GM18507 (cell line): ENCODE measurements around the gene ABCC10.
"Not testable (repeated sequence)": the region's sequence is repeated elsewhere in the genome, so short reads cannot be mapped to it uniquely, and the experiment has no call there.

ENCODE experiments used
- DNase-seq: peaks from one replicate; pipeline ENCODE4 v3.0.0; 2011; ENCODE audit warnings: low read depth; ENCODE audit not compliant: insufficient read length; ENCODE audit errors: extremely low spot score
- FAIRE-seq: peaks from 2 replicates; lab custom pipeline; 2011; peaks lifted over from hg19 to GRCh38; lab: Jason Lieb, UNC

The ABCC10 gene

DNA sequence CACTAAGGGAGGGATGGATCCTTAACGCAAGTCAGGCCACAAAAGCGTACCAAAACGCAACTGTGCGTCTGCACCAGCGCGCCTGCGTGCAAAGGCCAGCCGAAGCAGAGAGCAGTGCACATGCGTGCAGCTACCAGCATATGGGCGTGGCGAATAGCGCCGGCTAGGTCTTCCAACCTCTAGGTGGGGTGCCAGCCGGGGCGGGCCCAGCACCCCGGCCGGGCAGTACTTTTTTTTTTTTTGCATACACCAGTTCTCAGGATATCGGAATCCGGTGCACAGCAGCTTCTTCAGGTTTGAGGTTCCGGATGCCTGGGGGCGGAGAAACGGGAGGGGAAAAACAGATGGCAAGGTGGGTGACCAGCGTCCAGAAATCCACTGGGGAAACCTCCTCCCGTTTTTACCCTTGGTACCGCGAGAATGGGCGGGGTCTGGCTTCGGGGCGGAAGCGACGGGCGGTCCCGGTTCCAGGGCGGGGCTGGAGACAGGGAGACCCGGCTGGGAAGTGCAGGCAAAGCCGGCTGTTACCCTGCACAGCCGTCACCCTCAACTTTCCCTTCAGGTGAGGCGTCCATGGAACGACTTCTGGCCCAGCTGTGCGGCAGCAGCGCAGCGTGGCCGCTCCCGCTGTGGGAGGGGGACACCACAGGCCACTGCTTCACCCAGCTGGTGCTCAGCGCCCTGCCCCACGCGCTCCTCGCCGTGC, at the start of gene ABCC10:
TSS of gene ABCC10 (plus strand) at position 136 of the 706 bp plus-strand sequence. CDS start at position 574, 438 bp downstream.
- FAIRE-seq, result peak; percentile 96
- peak; percentile 93 for DNase-seq

GRCh38 chr6:43377710-43378229, 49.6 kb upstream of the ABCC10 start:
- DNase-seq (no peak), FAIRE-seq (peak; percentile 77)

DNA sequence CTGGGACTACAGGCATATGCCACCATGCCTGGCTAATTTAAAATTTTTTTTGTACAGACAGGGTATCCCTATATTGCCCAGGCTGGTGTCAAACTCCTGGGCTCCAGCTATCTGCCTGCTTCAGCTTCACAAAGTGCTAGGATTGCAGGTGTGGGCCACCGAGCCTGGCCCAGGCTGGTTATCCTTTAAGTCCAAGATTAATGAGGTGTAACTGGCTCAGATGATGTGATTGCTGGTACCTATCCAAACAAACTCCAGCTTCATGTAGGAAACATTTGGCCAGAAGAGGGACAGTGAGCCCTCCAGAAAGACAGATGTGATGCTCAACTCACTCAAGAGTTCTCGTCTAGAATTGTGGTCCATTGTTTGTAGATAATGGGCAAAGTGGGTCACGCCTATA, 48.7 kb upstream of the ABCC10 start:
- DNase-seq, result no peak
- FAIRE-seq, result no peak

DNA sequence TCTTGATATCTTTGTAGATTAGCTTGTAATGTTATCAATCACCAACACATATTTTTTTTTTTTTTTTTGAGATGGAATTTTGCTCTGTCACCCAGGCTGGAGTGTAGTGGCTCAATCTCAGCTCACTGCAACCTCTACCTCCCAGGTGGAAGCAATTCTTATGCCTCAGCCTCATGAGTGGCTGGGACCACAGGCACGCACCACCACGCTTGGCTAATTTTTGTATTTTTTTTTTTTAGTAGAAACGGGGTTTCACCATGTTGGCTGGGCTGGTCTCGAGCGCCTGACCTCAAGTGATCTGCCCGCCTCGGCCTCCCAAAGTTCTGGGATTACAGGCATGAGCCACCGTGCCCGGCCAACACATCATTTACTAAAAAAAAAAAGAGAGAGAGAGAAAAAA, 46.5 kb upstream of the ABCC10 start:
- DNase-seq, result not testable (repeated sequence)

GRCh38 chr6:43383021-43383667, 44.2 kb upstream of the ABCC10 start:
- no peak for DNase-seq
- no peak for FAIRE-seq

More for the DNA sequence above, 46.5 kb upstream of the ABCC10 start:
- not testable (repeated sequence) for FAIRE-seq

DNA sequence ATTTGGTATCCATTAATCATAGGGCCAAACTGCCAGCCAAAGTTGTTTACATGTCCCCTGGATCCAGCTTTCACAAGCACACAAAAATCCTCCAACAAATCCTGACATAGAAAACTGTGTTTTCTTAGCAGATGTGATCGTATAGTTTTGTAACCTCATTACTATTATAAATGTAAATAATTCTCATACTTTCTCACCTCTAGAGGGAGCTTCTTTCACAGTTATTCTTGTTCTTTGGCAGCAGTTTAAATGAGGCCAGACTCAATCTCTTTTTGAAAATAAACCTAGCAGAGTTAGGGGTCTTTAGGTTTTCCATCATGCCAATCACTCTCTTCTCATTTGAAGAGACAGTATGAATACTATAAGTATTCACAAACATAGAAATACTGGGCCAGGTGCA, 40.8 kb upstream of the ABCC10 start:
- no peak for DNase-seq
- FAIRE-seq, result peak; percentile 63

- FAIRE-seq, result no peak
- DNase-seq, result no peak
Measured at GRCh38 chr6:43389730-43390295, 37.5 kb upstream of the ABCC10 start.

GRCh38 chr6:43390753-43391439, 36.4 kb upstream of the ABCC10 start:
- not testable (repeated sequence) for FAIRE-seq

DNA sequence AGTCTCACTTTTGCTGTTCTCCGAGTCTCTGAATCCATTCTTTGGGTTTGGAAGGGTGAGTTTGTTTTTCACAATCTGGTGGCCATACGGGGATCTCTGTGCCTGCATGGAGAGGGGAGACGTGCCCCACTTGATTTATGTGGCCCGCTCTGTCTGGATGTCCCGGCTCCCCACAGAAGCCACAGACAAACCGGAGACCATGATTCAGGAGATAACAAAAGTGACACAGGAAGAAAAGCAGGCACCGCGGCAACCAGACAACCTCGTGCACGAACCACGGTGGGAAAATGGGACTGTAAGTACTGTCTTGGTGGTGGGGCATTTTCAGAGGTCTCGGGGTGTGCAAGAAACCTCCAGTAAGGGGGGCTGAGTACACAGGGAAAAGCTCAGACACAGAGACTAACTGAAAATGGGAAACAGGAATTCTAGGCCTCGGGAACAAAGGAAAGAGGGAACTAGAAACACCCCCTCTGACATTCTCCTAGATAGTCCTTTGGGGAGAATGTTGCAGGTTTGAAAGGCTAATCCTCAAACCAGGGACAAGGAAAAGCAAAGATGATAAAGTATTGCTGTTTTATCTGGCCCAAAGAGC, 35.8 kb upstream of the ABCC10 start:
- DNase-seq (no peak), FAIRE-seq (no peak)

More at GRCh38 chr6:43390753-43391439, 36.4 kb upstream of the ABCC10 start:
- DNase-seq, result not testable (repeated sequence)

- not testable (repeated sequence) for DNase-seq, FAIRE-seq
Measured at GRCh38 chr6:43393133-43393532, 34.2 kb upstream of the ABCC10 start.

DNA sequence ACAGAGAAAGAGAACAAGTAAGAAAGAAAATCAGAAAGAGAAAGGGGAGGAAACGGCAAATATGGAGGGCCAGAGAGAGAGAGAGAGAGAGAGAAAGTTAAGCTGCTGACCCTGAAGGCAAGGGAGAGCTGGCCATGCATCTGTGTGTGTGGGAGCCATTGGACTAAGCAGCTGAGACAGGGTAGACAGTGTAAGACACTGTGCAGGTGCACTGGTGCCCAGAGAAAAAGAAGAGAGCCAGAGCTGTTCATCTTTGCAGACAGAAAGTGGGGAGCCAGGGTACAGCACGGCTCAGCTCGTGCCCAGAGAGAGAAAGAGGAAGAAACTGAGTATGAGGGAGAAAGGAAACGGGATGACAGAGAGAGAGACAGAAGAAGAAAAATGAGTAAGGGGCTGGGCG, 33.7 kb upstream of the ABCC10 start:
- DNase-seq (no peak), FAIRE-seq (peak; percentile 9)

GRCh38 chr6:43394982-43395381, 32.4 kb upstream of the ABCC10 start:
- FAIRE-seq, result no peak
- DNase-seq, result no peak

GRCh38 chr6:43395776-43396175, 31.6 kb upstream of the ABCC10 start:
- no peak for FAIRE-seq
- no peak for DNase-seq

DNA sequence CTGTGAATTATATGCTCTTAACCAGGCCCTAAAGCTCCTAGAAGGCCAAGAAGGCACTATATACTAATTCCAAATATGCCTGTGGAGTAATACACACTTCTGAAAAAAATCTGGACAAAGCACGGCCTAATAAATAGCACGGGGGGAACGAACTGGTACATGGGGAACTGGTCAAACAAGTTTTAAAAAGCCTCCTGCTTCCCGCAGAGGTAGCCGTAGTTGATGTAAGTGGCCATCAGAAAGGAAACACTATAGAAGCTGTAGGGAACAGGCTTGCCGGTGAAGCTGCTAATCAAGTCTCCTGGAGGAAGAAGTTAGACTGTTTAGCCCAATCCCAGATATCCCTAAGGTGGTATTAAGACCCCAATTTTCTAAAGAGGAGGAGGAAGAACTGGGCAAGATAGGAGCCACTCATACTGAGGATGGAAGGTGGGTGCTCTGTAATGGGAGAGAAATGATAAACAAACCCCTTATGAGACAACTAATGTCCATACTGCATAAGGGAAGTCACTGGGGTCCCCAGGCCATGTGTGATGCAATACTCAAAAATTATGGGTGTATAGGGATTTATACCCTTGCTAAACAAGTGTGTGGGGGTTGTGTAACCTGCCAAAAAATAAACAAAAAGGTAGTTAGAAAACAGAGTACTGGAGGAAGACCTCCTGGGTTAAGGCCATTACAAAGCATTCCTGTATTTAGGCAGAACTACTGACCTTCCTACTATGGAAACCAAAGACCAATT, 30.8 kb upstream of the ABCC10 start:
- DNase-seq (no peak), FAIRE-seq (no peak)

DNA sequence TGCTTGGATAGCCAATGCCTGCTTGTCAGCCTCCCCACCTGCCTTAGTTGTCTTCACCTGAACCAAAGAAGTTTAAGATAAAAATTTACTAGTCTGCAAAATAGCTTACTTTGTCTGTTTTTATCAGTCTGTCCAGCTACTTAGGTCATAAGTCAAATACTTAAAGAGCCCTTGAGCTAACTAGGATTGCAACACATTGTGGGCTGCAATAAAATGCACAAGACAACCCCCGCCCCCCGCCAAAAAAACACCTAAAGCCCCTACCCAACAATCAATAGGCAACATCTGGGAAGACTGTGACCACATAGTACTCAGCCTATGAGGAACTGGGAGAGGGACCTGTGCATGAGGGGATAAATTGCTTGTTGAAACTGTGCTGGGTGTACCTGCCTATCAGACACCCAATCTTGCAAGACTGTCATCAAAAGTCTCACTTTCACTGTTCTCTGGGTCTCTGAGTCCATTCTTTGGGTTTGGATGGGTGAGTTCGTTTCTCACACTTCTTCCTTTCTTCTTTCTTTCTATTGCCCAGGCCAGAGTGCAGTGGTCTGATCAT, 27.3 kb upstream of the ABCC10 start:
- FAIRE-seq (no peak), DNase-seq (no peak)

DNA sequence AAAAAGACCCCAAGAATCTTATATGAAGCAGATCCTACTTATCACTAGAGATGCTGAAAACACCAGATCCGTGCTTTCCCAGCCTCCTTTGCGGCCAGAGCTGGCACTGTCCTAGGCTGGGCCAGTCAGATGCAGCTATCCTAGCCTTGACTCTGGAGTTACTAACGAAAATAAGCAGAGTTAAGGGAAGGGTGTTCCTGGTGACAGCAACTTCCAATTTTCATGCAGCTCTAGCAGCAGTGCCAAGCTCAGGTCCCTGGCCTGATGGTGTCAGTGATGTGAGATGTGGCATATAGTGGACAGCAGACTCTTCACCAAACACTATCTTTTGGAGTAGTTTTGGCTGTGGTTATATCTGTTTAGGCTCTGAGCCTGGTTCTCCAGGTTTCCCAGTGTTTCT, 25.6 kb upstream of the ABCC10 start:
- FAIRE-seq (no peak), DNase-seq (no peak)

GRCh38 chr6:43402820-43403219, 24.5 kb upstream of the ABCC10 start:
- DNase-seq (no peak), FAIRE-seq (no peak)

DNA sequence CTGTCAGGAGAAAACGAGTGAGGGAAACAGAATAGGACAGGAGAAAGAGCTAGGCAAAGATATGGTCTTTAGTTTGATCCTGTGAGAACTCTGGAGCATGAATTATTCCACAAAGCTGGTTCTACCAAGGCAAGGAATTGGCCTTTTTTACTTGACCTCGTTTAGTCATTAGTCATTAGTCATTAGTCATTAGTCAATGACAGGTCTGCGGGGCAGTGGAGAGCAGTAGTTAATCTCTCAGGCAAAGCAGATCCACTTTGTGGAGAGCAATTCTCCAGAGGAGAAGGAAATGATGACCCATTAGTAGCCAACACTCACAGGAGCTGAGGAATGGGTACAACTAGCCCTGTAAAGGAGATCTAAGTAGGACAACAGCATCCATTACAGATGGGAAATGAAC, 22.0 kb upstream of the ABCC10 start:
- FAIRE-seq (no peak), DNase-seq (no peak)

DNA sequence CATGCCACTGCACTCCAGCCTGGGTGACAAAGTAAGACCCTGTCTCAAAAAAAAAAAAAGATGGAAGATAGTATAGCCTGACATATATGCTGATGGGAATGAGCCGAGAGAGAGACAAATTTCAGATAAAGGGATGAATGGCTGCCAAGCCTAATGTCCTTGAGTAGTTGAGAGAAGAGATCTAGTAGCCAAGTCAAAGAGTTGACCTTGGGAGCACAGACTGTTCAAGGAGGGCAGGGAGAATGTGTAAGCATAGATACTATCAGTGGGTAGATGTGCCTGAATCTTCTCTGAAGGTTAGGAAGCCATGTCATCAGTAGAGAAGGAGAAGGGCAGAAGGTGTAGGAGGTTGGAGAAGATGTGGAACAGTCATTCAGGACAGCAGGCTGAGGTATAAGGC, 20.0 kb upstream of the ABCC10 start:
- DNase-seq (no peak), FAIRE-seq (no peak)
